Amniotic stem cell (primary cell): ENCODE data around the gene SREBF1.

Experiments used
- DNase-seq: peaks from one replicate; lab custom pipeline; 2025; lab: John Stamatoyannopoulos, UW

The SREBF1 gene

DNA sequence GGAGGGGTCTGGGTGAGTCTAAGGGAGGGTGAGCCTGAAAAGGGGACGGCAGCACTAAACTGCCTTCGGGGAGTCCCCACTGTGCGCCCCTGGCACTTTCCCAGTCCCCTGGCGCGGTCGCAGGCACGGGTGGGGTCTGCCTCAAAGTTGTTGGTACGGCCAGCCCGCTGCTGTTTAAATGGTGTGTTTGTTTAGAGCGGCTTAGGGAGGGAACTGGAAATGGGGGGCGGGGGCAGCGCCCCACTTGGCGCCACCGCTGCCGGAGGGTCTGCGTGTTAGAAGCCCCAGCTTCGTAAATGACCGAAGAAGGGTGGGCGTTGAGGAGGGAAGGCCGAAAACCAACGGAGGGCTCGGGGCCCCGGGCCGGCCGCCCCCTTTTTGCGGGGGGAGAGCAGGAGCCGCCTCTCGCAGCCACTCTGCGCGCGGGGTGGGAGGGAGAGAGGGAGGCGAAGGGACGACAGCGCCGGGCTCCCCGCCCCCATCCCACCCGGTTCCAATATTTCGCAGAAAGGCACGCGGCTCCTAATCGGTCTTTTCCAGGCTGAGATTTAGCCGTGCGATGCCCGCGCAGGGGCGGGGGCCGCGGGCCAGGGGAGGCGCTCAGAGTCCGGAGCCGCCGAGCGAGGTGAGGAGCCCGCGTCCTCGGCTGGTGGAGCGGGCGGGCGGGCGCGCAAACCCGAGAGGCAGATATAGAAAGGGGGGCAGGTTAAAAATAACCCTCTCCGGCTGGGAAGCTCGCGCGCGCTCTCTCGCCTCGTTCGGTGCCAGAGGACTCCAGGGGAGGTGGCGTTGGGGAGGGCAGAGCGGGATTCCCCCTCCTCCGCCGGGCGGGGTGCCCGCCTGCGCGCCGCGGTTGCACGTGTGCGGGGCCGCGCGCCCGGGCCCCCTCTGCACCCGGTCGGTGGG lies 54.9 kb downstream of the SREBF1 start:
- no peak for DNase-seq

DNA sequence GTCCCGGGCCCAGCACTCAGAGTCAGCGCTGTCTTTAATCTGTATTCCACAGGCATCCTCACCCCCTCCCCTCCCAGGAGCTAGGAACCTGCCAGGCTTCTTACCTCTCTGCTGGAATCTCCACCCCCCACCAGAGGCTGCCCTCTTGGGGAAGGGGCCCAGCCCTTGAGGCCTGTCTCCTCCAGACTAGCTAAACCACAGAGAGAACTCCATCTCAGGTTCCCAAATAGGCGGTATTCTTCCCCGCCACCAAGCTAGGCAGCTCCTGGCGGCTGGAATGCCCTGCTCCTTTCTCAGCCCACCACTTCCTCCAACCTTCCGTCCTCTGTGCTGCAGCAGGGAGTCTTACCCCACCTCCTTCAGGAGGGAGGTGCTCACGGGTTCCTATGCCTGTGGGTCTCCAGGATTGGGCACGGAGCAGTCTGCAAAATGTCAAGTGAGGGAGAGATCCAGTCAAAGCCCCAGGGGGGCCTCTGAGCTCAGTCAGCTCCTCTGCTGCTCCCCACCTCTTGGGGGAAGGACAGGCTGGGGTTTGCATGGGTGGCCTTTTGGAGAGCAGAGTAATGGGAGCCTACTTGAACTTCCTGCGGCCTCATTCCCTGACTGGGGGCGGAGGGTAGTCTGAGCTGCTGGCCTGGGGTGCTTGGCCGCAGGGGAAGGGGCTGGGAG lies 55.7 kb downstream of the SREBF1 start:
- no peak for DNase-seq

DNA sequence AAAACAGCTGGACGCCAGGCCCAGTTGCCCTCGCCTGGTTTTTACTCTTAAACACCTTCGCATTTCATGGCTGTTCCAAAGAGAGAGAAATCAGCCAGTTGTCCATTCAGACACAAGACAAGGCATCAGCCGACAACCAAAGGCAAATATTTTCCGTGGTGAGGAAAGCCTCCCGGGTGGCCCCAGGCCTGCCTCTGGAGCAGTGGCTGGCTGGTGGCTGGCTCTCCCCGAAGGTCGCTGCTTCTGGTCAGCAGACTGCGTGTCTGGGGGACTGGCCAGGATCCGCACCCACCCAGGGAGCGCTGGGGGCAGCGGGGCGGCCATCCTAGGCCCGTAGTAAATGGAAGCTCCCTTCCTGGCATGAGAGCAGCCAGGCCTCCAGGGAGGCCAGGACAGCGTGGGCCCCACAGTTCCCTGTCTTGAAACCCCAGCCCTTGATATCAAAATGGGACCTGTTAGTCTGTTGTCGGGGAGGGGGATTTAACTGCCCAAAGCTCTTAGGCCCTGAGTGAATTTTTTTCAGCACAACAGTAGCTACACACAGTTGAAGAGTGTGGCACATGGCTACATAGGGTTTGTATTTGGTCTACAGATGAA lies 57.7 kb downstream of the SREBF1 start:
- DNase-seq: no peak

DNA sequence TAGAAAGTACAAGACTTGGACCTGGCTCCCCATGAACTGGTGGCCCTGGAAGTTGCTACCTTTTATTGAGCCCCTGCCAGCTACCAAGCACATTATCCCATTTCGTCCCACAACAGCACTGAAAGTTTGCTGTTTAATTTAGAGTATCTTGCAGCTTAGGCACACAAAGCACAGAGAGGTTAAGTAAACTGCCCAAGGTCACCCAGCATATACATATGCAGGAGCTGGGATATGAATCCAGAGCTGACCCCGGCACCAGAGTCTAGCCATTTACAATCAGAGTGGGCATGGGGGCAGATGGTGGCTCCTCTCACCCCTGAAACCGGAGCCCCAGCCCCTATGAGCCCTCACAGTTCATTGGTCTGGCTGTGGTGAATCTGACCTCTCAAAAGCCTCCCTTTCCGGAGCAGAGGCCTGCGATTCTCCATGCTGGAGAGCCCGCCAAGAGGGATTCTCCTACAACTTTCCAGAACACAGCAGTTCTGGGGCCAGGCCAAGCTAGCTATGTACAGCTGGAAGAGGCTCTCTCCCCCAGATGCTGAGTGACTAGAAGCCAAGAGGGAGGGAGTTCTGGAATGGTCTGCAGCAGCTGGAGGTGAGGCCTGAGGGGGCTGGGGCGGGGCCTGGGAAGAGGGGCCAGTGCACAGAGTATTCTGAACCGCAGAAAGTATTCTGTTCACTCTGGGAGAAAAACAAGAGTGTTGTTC lies 58.3 kb downstream of the SREBF1 start:
- DNase-seq: no peak

DNA sequence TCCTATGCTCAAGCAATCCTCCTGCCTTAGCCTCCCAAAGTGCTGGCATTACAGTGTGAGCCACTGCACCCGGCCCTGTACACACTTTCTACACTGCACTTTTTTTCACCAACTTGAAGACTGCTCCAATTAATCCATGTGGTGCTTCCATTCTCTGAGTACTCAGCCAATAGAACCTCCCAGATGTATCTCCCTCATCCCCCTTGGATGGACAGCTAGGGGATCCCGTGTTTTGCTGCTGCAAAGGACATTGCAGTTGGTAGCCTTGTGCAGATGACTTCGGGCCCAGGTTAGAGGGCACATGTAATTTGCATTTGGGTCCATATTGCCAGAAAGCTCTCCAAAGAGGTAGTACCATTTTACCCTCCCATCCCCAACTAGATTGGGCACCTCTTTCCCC lies 59.9 kb downstream of the SREBF1 start:
- DNase-seq: no peak

DNA sequence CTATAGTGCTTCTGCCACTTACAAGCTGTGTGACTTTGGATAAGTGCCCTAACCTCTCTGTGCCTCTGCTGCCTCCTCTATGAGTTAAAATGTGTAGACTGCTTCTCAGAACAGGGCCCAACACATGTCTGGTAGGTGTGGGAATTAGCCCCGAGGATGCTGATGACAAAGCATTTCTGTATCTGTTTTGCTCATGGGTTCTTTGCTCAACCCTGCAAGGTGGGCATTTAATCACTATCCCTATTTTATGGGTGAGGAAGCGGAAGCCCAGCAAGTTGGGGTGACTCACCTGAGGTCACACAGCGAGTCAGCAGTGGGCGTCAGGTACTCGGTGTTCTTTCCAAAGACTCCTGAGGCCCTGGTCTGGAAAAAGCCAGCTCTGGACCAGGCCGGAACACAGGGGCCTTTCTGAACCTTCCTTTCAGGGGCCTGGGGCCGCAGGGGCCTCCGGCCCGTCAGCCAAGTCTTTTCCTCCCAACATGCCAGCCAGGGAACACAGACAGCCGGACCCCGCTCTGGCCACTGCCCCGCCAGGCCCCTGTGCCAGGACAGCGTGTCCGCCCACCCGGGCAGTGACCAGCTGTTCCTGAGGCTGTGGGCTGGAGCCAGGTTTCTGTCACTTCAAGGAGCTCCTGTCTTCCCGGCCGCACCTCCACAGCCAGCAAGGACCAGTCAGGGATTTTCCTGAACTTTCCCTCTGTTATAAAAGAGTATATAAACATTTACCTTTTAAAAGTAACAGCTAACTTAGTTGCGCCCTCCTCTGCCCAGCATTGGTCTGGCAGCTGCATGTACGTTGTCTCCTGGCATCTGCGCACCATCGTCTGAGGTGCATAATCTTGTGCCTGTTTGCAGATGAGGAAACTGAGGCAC lies 62.5 kb downstream of the SREBF1 start:
- DNase-seq: no peak

DNA sequence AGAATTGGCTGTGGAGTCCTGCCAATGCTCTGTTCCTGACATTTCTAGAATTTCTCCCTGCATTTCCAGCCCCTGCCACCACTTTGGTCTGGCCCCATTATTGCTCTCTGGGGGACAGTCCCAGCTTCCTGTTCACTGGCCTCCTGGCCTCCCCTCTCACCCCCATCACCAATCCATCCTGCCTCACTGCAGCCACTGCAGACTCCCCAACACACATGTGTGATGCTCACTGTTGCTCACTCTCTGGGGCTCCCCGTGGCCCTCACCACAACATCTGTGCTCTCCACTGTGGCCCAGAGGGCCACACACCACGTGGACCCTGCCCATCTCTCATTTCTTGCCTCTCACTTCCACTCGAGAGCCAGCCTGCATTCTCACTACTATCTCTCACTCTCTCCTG lies 64.6 kb downstream of the SREBF1 start:
- no peak for DNase-seq

DNA sequence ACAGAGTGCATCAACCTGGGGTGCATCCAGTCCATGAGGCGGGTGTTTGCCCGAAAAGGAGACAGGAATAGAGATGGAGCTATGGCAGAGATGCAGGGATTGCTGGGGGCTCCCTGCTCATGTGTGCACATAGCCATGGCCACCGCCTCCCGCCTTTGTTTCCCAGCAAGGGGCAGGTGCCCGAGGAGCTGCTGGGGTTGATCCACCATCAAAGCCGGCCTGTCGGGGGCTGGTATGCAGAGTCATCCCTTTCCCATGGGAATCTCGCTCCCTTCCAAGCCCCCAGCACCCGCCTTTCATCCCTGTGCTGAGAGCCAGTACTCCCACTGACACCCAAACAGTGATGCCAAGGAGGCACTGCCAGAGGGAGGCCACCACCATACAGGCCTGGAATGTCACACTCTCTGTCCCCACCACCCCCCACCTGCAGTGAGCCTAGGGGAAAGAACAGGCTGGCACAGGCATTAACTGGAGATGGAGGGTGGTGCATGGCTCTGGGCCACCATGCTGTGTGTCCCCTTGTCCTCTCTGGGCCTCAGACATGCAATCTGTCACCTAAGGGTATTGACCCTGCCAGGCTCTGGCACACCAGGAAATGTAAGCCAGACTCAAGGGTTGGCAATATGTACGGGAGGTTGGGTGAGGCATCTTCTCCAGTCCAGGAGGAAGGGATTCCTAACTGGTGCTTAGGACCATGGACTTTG lies 65.1 kb downstream of the SREBF1 start:
- DNase-seq: no peak

DNA sequence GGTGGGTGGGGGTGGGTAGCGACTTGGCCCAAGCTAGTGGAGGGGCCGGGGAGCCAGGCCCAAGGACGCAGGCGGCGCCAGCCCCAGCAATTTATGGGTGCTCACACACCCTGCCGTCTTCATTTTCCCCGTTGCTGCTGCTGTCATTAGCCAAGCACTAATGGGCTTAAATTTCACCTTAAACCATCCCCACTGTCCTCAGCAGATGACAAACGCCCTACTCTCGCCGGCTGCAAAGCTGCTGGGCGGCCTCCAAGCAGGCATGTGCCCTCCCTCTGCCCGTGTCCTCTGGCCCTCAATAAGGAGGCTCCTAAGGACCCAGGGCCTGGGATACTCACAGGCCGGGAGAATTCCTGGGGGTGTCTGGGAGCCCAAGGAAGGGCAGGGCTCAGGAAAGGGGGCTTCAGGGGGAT lies 66.1 kb downstream of the SREBF1 start:
- DNase-seq: no peak

DNA sequence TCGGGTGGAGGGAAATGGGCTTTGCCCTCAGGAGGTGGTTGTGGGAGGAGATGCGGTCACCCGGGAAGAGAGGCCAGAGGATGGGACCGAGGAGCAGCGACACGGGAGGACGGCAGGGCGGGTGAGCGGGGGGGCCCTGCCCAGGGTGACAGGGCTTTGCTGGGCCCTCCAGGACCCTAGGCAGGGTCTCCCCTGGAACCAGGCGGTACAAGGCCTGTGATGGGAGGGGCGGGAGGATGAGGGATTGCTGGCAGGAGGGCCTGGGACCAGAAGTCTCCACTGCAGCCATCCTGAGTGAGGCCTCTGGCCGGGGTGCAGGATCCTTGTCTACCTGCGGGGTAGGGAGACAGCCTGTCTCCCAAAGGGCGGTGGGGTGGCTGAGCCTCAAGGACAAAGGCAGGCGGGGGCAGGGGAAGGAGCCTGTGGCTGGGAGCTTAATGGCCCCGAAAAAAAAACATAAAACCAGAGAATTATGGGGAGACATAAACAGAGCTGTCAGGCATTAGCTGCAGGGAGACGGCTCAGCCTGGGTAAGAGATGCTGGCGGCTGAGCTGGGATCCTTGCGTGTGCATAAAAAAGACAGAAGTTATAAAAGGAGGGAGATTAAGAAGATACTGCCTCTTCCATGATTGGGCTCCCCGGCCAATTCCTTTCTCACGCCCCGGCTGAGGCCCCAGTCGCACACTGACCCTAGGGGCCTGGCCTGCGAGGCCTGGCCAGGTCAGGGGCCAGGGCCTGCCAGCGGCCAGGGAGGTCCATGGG lies 66.7 kb downstream of the SREBF1 start:
- DNase-seq: no peak

DNA sequence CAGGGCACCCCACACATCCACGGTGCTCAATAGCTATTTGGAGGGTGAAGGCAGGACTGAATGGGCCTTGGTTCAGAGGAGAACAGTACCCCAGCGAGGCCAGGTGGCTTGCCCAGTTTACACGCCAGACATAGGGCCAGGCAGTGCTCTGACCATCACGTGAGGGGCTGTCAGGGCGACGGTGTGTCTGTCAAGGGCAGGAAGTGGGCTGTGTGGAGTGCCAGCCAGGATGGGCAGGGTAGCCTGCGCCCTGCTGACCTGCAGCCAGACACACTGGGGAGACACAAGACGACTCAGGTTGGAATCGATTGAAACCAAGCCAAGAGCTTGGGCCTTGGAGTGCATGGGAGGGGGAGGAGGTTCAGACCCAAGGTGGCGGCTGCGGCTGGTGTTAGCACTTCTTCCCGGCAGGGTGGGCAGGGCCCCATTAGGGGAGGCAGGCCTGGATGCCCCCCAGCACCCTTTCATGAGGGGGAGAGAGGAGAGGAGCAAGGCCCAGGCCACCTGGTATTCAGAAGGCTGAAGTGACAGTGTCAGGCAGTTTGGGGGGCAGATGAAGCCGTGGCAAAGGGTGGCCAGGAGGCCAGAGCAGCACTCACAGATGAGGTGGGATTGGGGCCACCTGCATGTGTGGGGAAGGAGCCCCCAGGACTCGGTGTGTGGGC lies 68.2 kb downstream of the SREBF1 start:
- DNase-seq: no peak

DNA sequence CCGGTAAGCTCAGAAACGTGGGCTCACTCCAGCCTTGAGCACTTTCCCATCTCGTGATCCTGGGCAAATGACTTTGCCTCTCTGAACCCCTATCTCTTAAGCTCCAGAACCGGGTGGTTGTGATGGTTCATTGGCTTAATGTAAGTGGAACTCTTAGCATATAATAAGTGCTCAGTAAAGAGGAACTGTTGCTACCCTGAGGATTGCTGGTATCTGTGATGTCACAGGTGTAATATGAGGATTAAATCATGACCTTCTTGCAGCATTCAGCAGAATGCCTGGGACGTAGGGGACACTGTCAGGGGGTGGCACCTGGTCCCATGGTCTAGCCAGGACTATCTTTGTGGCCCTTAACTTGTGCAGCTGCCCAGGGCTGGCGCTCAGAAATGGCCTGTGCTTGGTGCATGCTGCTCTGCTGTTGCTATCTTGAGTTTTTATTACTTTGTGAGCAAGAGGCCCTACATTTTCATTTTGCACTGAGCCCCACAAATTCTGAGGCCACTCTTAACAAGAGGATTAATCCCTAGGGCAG lies 68.8 kb downstream of the SREBF1 start:
- no peak for DNase-seq

DNA sequence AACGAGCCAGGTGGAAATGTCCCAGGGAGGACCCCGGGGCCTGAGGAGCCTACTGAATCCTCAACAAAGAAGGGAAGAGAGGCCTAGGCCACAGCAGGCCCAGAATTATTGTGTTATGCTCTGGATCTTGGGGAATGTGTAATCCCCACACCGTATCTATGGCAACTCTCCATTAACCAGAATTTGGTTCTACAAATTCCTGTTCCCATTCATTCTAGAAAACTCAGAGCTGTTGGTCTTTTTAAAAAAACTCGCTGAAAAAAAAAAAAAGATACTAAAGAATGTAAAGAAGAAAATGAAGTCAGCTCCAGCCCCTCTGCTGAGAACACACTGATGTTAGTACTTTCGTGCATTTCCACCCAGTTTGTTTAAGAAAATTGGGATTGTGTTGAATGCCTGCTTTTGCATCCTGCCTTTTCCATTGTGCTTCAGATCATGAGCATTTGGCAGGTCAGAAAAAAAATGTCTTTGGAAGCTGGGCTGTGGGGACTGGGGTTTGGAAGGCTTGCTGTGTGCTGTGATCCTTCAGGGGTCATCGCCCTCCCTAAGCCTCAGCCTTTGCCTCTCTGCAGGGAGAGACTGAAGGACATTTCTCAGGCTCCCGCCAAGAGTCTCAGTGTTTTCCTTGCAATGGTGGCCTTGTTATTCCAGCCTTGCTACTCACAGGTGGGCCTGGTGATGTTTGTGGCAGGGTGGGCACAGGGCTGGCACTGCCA lies 69.5 kb downstream of the SREBF1 start:
- DNase-seq: no peak

DNA sequence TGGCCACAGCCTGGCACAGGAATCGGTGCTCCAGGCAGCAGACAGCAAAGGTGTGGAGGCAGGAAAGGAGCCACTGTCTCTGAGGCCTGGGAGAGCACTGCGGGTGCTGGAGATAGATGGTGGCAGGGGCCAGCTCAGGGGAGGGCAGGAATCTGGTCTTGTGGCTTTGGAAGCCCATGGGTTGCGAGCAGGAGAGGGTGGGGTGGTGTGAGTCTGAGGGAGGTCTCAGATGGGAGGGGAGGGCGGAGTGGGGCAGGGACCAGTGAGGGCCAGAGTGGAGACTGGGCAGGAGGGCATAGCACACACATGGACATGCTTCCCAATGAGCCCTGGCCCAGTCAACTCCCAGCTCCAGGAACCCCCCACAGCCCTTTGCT lies 70.1 kb downstream of the SREBF1 start:
- no peak for DNase-seq

DNA sequence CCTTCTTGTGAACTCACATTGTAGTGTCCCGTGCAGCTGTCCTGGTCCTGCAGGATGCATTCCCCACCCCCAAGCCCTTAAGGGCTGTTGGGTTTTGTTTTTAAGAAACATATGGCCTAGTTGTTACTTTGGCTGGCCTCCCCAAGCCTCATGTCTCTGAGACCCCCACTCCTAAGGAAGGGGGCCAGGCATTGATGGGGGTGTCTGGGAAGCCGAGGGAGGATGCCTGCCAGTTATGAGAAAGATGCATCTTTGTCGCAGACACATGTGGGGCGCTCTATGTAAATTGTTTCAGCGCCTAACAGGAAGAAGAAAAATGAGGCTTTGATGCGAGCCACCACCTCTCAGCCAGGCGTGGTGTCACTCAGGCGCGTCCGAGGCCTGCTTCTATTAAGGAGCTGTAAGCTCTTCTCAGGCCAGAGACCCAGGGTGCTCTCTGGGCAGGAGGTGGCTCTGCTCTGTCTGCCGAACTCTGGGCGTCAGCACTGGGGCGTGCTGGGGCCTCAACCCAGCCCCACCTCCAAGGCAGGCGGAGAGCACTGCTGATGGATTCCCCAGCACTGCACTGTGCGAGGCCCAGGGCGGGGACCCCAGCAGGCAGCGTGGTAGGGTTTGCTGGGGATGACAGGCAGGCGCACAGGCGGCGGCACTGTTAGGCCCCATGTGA lies 70.6 kb downstream of the SREBF1 start:
- no peak for DNase-seq

DNA sequence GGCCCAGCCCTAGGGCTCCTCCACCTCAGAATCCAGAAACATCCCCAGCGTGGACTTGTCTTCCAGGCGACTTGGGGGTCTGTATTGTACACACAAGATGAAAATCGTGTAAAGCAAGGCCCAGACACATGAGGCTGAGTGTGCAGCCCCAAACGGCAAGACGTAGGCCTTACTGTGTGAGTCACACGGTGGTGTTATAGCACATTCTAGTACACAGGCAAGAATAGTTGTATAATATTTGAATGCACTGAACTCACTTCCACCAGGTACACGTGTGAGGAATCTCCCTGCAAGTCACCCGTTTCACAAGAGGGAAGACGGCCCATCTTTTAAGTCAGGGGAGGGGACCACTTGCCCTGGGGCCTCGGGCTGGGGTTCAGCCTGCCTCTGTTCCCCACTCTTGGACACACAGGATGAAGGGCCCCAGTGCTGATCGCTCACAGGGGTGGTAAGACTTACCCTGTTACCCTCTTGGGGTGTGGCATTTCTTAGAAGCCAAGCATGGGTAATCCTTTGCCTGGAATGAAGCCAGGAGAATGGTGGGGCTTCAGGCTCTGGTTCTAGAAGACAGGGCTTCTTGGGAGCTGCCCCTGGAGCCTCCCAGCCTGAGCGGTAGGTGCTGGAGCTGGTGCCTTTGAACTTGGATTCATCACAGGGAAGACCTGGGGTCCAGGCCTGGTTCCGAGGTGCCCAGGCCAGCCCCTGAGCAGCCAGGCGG lies 71.3 kb downstream of the SREBF1 start:
- no peak for DNase-seq

DNA sequence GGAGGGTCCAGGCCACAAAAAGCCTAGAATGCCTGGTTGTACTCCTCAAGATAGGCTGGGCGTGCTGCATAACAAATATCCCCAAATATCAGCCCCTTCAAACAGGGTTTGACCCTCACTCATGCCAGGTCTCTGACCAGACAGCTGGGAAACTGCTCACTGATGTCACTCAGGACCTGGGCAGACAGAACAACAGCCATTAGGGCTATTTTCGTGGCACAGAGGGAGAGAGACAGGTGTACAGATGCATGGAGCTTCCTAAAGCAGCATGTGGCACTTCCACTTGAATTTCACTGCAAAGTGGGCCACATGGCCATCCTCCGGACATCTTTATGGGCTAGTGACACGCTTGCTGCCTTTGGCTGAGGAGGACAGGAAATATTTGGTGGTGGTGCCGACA lies 73.1 kb downstream of the SREBF1 start:
- DNase-seq: no peak
